Stimulated activated CD4-positive, alpha-beta T cell treated with anti-CD3 and anti-CD28 coated beads, TNF-alpha, amount 100 ng/mL, for 1 hour (primary cell): ENCODE data around the gene LCP2.

Source experiments
- DNase-seq, 3 donors: peaks; one replicate each; pipeline ENCODE4 v3.0.0-alpha.2; 2020; ENCODE audit warnings: low read depth in 3 of 3, low spot score in 1 of 3

The LCP2 gene

DNA sequence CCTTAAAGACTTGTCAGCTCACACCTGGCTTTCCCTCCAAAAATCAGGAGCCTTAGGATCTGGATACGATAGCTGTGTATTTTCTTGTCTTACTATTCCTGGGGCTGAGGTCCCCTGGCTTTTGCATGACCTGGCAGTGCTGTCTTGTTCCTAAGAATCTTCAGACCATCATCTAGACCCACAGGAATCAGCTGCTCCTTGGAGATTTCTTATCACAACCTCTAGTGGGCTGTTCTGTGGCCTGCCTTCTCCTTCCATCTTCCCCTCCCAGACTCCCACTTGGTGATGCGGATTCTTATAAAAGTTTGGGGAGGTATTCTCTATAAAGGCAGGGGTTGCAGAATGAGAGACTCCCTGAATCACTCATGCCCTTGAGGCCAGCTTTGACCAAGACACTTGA, 21.4 kb downstream of the LCP2 start:
- DNase-seq, result no peak

GRCh38 chr5:170275376-170275994, 22.1 kb downstream of the LCP2 start:
- no peak for DNase-seq

DNA sequence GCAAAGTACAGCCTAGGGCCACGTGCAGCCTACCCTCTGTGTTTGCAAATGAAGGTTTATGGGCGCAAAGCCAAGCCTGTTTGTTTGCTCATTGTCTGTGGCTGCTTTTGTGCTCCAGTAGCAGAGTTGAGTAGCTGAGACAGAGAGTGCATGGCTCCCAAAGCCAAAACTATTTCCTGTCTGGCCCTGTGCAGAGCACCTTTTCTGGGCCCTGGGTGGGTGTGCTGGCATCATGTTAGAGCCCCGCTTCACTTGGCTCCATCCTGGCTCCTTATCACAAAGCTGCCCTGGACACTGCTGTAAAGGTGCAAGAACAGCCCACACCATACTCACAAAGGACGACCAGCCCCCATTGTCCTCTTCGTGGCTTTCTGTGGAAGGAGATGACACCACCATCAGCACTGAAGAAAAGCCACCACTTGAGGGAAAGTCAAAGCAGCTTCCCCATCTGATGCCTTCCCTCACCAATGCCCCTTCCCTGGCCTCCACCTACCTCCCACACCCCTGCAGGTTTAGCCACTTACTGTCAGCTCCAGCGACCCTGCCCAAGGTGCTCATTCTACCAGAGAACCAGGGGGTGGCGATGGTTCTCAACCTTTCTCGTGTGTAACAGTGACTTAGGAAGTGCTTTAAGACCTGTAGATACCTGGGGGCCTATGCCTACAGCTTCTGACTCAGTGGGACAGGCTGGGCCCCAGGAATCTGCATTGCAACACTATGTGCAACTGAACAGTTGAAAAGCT, 23.4 kb downstream of the LCP2 start:
- peak in 1 of 3 donors; percentile 46 for DNase-seq

DNA sequence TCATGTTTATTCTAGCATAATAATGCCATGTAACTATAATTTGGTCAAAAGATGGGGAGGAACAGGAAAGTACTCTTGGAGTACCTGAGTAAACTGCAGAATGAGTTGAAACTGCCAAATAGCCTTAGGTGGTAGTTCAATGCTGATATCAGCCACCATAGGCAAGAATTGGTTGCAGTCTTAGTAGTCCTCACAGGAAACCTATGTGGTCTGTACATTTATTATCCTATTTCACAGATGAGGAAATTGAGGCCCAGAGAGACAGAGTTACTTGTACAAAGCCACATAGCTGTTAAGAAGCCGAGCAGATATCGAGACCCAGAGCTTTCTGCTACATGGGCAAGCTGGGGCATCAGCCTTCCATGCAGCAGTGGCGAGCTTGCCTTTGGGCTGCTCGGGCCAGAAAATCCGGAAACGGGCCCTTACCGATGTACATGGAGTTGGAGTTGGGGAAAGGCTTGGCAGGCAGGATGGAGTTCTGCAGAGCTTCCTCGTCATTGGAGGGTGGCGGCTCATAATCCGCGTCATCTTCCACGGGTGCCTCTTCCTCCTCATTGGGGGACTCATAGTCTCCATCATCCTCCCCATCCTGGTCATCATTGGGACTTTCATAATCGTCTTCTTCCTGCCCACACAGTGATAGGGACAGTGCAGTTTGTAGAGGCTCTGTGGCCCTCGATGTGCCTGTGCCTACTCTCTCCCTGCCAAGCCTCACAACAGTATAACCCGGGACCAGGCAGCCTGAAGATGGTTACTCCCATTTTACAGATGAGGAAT, 27.1 kb downstream of the LCP2 start:
- no peak for DNase-seq

GRCh38 chr5:170269579-170269978, 28.0 kb downstream of the LCP2 start:
- DNase-seq, result no peak

DNA sequence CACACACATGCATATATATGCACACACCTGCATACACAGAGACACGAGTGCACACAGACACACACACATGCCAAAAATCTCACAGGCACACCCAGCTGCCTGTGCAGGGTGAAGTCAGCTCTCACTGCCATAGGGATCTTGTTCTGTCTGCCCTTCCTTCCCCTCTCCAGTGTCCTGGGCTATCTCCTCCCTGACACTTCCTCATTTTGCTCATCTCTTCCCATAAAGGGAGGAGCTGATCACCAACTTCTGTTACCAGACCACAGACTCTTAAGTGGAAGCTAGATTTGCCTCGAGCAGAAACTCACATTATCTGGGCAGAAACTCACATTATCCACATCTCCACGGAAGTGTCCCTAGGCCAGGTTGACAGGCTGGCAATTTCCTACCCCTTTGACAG, 28.7 kb downstream of the LCP2 start:
- no peak for DNase-seq

DNA sequence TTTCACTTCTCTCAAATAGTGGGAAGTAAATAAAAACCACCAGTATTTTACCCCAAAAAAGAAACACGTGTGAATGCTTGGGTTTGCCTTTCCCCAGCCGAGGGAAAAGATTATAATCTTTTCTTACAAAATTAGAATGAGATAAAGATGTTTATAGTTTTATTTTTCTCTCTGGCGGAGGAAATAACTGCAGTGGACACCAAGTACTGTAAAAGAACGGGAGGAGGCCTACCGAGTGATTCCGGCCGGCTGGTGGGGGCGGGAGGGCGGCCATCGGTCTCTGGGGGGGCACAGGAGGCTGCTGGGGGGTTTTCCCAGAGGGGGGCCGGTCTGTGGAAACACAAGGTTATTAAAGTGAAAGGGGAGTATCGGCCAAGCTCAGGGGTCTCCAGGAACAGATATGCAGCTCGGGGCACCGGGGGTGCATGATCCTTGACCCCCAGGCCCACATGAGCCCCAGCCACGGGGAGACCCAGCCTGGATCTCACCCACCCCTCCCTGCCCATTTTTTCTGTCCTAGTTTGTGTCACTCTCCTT, 29.4 kb downstream of the LCP2 start:
- no peak for DNase-seq

DNA sequence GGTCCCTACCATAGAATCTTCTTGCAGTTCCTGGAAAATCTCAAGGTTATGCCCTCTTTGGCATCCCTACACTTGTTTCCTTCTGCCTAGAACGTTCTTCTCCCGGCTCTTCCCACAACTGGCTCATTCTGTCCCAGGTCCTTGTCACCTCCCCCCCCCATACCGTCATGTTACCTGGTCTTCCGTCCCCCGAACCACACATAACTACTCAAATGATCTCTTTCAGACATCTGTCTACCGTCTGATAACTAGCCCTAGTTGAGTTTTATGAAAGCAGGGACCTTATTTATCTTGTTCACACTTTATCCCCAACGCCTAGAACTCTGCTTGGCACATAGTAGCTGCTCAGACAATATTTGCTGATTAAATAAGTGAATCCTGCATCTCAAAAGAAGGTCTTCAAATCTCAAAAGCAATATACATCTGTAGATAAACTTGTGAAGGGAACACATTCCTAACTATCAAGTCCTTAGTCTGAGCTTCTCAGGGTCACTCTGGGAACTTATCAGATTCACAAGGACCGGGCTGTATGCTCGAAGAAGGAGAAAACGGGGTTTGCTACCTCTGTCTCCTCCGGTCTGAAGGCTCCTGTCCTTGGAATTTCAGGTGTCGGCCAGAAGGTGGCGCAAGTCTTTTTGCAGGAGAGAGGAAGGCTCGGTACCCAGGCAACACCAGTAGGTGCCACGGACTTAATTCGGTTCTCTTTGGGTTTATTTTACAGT, 30.0 kb downstream of the LCP2 start:
- peak in 2 of 3 donors; percentile 62 to 65 for DNase-seq

- DNase-seq, result peak in 1 of 3 donors; percentile 52
Observed at GRCh38 chr5:170266570-170267381, 30.8 kb downstream of the LCP2 start.

DNA sequence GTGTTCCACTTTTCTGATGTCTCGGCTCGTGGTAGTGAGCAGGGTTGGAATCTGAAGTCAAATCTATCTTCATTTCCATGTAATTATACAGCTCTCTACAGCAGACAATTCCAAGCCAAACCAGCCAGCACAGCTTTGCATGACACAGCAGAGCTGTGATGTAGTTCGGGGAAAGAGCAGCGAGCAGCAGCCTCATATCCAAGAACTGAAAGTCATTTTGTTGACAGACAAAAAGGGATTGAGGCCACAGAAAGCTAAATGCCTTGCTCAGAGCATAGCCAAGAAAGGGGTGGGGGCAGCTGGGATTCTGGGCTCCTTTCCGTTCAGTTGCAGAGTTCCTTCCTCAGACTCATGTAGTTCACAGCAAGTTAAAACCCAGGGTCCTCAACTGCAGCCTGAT, 32.1 kb downstream of the LCP2 start:
- DNase-seq, result no peak

- DNase-seq, result no peak
Observed at GRCh38 chr5:170263906-170264305, 33.7 kb downstream of the LCP2 start.

GRCh38 chr5:170262061-170263045, 35.2 kb downstream of the LCP2 start:
- DNase-seq, result no peak

DNA sequence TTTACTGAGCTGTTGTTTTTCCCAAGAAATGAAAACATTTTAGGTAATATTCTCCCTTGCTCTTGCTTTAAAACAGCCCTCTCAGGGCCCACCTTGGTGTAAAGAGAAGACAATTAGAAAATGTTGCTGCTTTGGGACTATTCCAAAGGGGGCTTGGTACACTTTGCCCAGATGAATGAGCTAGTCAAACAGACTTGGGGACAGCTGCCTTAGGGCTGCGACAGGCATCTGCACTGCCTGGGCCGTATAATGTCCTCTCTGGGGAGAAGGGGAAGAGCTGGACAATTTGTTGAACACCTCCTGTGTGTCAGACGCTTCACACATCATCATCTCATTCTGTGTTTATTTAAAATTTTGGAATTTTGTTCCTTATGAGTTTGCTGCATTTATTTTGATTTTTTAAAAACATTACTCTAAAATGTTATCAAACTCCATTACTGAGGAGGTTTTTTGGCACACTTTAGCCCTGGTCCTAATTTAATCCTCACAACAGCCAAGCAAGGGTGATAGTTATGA, 36.0 kb downstream of the LCP2 start:
- DNase-seq, result no peak

DNA sequence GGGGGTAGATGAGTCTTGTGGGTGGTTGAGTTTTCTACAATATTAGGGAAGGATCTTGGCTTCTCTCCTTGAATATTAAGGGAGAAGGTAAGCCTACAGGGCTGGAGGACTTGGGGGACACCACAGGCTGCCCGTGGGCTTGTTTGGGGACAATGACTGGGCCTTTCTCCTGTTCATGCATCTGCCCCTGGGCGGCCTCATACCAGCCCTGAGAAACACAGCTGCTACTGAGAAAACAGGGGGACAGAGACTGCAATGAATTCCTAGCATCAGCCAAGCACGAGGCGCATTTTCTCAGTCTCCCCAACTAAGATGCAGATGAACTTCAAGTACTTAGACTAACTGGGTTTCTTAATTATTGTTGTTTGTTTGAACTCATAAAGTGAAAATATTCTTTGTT, 40.2 kb downstream of the LCP2 start:
- DNase-seq, result no peak

- DNase-seq, result no peak
Observed at GRCh38 chr5:170256571-170256970, 41.0 kb downstream of the LCP2 start.

GRCh38 chr5:170254056-170254455, 43.5 kb downstream of the LCP2 start:
- peak in 2 of 3 donors; percentile 57 to 59 for DNase-seq

- no peak for DNase-seq
Observed at GRCh38 chr5:170252720-170253350, 44.7 kb downstream of the LCP2 start.

- no peak for DNase-seq
Observed at GRCh38 chr5:170252109-170252508, 45.5 kb downstream of the LCP2 start.
